ENCODE results near the gene PRAME.
A peak's percentile ranks its signal among the peaks of the same experiment; 100 is the strongest.

The PRAME gene

DNA sequence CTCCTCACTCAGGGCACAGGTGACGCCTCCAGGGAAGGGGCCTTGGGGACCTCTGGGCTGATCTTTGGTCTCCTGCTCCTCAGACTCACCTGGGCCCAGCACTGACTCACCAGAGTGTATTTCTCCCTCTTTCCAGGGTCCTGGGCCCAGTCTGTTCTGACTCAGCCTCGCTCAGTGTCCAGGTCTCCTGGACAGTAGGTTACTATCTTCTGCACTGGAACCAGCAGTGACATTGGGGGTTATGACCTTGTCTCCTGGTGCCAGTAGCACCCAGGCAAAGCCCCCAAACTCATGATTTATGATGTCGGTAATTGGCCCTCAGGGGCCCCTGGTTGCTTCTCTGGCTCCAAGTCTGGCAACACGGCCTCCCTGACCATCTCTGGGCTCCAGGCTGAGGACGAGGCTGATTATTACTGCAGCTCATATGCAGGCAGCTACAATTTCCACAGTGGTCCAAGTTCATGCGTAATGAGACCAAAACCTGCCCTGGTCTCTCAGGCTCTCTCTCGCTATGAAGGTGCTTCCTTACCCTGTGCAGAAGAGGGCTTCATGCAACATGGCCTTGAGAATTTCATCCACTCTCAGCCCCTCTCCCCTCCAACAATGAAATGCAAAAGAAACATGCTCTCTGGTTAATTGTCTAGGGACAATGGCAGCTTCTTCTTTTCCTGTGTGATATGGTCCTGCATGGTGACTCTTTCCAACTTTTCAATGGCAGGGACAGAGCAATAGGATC lies 21.0 kb upstream of the PRAME start:
- DNase-seq, result no peak

DNA sequence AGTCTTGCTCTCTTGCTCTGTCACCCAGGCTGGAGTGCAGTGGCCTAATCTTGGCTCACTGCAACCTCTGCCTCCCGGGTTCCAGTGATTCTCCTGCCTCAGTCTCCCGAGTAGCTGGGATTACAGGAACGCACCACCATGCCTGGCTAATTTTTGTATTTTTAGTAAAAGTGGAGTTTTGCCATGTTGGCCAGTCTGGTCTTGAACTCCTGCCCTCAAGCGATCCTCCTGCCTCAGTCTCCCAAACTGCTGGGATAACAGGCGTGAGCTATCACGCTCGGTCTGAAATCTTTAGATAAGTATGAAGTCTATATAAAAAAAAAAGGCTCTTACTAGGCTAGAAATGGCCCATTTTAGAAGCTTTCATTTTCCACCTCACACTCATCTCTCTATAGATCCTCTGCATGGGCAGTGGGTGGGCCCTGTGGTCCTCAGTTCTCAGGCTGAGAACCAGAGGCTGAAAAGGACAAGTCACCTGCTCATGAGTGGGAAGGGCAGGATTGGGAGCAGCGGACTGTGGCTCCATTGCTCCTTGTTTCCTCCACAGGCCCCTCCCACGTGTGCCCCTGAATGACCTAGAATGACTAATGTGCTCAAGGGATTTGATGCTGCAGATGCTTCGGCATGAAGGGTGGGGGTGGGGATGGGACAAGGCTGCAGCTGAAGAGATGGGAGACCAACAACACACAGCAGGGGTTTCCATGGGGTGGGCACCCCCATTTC lies 19.8 kb upstream of the PRAME start:
- peak; percentile 14 for DNase-seq

DNA sequence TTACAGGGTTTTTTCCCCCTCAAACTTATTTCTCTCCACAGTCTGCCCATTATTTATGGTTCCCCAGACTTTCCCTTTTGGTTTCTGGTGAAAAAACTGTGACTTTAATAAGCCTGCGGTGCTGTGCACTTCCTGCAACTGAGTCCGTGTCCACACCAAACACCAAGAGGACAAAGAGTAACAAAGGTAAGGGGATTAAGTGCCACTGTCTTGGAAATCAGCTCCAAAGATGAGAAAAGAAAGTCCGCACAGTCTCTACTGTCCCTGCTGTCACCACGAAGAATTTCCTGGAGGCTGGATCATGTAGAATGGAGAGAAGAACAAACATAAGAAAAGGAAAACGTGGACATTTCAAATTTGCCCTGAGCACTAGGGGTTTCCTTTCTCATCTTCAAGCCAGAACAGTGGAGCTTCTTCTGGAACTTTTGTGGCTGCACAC lies 17.9 kb upstream of the PRAME start:
- no peak for DNase-seq

DNA sequence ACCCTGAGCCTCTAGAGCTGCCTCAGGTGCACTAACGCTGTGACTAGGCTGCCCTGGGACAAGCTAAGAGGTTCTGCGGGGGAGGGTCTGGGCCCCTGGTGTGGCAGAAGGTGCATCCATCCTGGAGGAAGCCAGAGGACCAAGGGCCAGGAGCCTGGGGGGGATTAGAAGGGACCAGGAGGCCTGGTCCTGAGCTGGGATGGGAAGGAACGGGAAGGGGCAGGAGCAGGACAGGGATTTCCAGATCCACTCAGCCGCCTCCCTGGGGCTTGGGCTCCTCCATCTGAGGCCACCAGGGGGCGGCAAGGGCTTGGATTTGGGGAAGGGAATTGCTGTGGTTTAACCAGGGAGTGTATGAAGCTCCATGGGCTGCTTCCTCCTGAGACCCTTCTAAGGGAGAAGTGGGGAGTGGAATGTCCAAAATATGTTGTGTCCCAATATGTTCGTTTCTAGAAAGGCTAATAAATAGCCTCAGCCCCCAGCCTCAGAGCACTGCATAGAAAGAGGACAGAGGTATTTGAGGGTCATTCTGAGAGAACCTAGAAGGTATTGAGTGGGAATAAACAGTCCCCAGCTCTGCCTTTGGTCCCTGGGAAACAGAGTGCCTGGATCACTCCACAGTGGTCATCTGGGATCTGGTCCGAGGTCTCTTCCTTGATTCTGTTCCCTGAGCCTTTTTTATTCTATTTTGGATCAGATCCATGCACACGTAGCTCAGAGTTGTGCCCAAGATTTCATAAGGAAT lies 17.4 kb upstream of the PRAME start:
- peak; percentile 65 for DNase-seq

DNA sequence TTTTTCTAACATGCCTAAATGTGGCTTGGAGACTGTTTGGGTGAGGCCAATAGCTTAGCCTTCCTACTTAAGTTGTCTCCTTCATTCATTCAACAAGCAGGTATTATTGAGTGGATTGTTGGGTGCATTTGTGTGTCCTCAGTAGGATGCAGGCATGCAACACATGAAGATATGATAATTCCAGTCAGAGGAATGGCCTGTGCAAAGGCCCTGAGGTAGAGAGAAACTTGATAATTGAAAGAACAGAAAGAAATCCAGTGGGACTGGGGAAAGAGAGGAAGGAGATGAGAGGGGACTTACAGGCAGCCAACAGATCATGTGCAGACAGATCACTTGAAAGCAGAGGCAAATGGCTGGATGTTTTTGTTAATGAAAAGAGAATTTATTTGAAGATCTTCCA lies 15.3 kb upstream of the PRAME start:
- no peak for DNase-seq

DNA sequence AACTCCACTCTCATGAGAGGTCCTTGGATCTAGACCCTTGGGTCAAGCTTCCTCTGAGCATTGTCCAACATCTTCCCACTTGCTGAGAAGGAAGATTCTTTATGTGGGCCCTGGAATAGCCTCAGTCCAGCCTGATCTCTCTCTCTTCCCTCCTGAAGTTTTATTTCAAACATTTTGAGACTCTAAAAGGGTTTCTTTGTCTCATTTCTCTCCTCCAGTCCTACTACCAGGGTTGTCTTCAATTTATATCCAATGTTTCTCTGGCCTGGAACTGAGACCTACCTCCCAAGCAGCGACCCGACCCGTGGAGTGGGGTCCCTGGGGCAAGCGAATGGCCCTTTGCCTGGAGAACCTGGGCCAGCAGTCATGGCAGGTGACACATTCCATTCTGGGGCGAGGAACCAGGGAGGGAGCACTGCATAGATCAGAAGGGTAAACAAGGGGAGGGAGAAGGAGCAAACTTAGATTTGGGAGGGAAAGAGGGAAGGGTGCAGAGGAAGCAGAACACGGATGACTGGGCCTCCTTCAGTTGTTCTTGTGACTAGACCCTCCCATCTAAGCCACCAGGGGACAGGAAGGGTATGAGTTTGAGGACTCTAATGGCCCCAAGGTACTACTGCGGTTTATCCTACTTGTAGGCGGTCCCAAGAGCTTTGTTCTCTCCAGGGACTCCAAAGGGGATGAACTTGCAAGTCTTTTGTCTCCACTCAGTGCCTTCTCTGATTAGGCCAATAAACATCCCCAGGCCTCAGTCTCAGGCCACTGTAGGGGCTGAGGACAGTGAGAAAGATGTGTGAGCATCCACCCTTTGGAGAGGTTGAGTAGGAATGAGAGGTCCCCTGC lies 14.2 kb upstream of the PRAME start:
- no peak for DNase-seq

DNA sequence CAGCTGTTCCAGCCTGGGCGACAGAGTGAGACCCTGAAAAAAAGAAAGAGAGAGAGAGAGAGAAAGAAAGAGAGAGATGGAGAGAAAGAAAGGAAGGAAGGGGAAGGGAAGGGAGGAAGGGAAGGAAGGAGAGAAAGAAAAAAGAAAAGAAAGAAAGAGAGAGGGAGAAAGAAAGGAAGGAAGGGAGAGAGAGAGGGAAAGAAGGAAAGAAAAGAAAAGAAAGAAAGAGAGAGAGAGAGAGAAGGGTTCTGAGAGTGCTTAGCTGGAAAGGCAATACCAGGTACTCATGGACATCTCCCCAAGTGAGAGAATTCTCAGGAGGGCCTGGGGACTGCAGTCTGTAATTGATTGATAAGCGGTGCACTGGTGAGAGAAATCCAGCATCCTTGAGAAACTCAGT lies 12.8 kb upstream of the PRAME start:
- DNase-seq, result no peak

DNA sequence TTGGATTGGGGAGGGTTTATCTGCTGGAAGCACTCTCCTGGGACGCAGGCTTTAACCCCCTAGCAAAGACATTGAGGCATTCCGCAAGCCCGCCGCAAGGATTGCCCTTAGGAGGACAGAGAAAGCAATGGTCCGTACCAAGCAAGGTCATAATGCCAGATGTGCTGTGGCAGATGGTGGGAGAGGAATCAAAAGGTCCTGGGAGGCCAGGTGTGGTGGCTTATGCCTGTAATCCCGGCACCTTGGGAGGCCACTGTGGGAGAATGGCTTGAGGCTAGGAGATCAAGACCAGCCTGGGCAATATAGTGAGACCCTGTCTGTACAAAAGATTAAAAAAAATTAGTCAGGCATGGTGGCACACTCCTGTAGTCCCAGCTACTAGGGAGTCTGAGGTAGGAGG lies 12.4 kb upstream of the PRAME start:
- DNase-seq, result no peak

GRCh38 chr22:22569218-22569617 lies 10.2 kb upstream of the PRAME start:
- no peak for DNase-seq

- DNase-seq, result no peak
These were observed 6.9 kb upstream of the PRAME start for GRCh38 chr22:22565981-22566380.

DNA sequence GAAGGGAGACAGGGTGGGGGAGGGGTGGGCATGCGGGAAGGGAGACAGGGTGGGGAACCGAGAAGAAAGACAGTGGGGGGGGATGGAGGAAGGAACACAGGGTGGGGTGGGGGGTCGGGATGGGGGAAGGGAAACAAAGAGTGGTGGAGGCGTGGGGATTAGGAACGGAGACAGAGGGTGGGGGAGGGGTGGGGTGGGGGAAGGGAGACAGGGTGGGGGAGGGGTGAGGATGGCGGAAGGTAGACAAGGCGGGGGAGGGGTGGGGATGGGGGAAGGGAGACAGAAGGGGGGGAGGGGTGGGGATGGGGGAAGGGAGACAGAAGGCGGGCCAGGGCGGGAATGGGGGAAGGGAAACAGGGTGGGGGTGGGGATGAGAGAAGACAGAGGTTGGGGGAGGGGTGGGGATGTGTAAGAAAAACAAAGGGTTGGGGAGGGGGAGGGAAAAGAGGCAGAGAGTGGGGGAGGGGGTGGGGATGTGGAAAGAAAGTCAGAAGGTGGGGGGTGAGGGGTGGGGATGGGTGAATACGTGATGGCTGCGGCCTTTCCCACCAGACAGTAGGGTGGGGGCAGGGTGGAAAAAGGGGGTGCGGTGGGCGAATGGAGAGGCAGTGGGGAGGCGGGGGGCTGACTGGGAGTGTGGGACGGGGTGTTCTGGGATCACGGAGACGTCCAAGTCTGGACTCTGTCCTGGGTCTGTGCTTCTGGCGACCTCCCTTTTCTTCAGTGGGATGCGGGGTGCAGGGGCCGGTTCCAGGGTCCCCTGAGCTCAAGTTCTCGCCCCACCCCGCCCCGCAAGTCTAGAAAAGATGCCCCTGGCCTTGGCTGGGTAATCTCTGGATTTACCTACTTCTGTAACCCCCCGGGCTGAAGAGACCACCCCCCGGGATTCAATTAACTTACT lies 744 bp downstream of the PRAME start:
- peak; percentile 88 for DNase-seq

DNA sequence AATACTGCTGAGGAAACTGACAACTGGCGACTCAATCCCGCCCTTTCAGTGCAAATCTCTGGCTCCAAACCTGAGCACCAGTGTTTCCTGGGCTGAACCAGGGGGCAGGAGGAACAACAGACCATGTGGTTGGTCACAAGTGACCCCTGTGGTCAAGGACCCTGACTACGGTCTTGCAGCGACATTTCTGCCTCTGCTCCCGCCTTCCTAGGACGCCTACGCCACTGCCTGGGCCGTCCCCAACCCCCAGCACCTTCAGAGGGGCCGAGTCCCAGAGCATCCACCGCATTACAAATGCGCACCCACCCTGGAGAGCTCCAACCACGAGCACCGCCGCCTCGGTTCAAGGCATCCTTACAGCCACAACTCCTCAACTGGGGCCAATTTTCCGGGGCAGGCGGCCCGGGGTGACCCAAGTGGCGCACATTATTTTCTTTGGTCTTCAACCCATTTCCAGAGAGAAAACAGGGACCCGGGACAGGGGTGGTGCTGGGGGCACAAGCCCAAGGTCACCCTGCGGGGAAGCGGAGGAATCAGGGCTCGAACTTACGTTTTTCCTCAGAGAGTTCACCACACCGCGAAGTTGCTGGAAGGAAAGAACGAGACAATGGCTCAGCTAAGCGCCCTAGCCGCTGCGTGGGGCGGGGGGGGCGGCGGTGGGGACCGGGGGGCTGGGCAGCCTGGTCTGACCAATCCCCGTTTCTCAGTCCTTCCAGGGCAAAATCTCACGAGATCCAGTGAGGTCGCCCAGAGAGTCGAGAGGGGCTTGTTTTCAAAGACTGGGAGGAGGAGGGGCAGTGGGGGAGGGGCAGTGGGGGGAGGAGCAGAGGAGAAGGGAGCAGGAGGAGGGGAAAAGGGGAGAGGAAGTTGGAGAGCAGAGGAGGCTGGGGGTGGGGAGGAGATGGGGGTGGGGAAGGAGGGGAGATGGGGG lies 1.8 kb downstream of the PRAME start:
- DNase-seq, result peak; percentile 95

GRCh38 chr22:22556578-22556977 lies 2.5 kb downstream of the PRAME start:
- no peak for DNase-seq

DNA sequence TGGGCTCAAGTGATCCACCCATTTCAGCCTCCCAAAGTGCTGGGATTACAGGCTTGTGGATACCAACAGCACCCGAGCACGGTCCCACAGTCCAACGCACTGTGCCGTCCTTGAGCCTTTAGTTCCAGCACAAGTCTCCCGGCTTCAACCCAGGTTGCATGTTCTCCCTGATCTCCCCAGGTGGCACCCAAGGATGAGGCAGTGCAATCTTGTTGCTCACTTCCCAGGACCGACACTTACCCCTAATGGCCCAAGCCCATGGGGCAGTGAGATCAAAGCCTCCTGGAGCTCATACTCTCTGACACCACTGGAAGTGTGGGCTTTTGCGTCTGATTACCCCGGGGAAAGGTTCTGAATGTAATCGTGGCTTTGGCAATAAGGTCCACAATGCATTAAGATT lies 3.5 kb downstream of the PRAME start:
- no peak for DNase-seq

GRCh38 chr22:22554587-22555284 lies 4.3 kb downstream of the PRAME start:
- no peak for DNase-seq

- no peak for DNase-seq
These were observed 5.1 kb downstream of the PRAME start for GRCh38 chr22:22553735-22554586.

DNA sequence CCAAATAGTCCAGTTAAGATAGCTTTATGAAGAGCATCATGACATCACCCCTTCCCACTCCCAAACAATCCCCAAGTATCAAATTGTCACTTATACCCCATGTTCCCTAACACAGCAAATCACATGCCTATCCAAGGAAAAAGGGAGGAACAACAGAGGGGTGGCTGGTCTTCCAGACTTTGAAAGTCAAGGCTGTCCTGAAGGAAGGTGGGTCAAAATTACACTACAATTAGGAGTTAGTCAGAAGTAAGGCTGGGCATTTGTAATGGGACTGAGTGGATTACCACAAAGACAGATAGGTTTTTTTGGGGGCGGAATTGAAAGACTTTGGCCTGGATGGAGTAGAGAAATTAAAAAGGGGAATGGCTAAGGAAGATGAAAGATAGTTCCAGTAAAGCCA lies 5.9 kb downstream of the PRAME start:
- DNase-seq, result no peak

DNA sequence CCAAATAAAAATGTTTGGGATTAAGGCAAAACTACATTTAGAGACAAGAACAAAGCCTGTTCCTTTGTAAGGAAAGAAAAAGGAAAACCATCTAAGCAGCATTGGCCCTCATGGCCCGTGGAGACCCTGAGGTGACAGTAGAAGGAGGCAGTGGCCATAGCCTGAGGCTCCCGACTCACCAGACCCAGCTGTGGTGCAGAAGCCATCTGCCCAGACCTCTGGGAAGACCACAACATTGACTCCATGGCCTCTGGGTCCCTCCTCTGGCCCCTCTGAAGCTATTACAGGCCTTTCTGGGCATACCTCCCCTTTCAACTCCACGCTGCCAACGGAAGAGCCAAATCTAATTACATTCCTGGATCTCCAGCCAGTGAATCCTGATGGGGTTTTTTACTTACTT lies 6.4 kb downstream of the PRAME start:
- peak; percentile 14 for DNase-seq

Data from NCI-H69 (cell line).